HS-27A (cell line): ENCODE results near the gene XK.

ENCODE experiments used
- DNase-seq: peaks from one replicate; pipeline ENCODE4 v3.0.0-alpha.2; 2012; ENCODE audit warnings: low read depth, missing footprints

The XK gene

DNA sequence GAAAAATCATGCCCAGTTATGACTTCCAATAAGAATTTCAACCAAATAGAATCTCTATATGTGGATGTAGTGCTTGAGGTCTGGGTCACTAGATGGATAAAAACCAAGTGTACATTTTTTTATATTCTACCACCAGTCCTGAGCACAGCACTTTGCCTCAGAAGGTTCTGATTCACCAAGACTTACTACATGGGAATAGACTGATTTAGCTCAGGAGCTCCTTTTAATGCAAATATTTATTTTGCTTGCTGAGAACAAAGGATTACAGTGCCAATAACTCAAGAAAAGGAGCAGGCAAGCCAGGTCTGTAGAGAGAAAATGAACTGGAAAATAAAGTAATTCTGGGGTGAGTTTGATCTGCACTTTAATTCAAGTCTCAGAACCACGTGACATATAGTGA is 6.4 kb upstream of the XK start:
- DNase-seq, result no peak

DNA sequence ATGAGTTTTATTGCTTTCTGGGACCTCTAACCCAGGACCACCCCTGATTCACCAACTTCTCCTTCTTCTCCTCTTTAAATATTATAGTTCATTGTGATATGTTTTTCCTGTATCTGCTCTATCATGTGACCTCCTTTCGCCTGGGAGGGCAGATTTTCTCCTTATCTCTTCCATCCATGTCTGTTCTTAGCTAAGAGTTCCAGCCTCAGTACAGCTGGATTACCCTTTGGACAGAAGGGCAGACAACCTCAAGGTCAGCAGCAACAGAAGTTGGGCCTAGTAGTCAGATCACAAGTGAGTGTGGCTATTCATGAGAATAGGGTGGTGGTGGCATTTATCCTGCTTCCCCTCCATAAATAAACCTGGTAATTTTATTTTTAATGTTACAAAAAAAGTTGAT is 5.7 kb upstream of the XK start:
- no peak for DNase-seq

DNA sequence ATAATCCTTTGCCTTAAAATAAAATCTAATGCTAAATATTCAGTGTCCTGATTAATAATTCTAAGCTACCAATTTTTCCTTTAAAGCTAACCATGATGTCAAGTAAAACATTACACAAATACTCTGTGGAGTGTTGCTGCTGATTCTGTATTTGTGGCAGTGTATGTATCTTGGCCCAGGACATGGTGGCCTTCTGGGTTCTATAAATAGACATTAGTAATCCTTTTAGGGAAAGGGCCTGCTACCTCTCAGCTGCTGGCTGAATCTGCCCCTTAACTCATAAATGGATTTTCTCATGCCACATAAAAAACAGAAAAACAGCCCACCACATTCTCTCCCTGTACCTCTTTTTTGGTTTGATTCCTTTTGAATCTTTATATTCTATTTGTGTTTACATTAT is 1.2 kb upstream of the XK start:
- DNase-seq, result no peak

DNA sequence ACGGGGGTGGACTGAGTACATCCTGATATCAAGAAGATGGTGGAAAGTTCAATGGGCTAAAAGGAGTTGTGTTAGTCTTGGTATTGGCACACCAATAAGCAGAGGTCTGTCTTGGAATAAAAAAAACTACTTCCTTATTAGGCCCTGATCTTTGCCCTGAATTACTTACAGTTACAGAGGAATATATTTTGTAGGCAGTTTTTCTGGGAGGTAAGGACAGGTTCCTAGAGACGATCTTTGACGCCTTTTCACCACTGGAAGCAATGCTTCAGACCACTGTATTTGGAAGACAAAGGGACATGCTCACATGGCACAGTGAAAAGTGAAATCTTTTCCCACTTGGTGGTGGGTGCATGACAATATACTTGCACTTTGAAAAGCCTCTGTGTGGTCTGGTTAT is 618 bp upstream of the XK start:
- DNase-seq, result no peak

DNA sequence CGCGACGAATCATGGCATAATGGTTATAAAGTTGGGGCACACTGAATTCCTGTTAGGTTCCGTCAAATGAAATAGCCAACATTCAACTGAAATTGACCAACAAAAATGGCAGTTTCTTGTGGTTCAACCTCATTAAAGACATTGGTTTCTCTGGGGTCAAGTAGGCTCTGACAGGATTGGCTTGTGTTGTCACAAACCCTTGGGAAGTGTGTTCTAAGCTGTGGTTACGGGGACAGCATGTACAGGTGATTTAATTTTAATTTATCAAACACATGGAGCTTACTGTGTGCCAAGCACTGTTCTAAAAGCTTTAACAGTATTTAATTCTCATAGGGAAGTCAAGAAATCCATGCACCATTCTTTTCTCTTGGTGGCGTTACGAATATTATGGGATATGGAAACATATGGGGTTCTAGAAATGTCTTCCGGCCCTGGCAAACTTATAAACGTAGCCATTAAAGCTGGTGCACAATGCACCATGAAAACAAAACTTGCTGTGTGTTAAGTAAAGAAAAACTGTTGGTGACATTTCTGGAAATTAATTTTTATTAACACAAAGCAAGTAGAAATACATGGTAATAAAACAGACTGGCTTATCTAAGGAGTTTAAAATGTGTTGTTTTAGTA is 891 bp downstream of the XK start:
- no peak for DNase-seq

DNA sequence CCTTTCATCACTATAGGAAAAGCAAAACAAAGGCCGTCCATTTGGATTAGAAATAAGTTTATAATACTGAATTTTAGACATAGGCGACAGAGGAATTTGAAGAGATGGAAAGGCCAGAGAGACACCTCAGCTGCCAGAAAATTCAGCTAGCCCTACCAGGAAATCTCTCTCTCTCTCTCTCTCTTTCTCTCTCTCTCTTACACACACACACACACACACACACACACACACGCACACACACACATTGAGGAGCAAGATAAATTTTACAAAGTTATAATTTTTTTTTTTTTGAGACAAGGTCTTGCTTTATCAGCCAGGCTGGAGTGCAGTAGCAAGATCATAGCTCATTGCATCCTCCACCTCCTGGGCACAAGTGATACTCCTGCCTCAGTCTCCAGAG is 1.4 kb downstream of the XK start:
- DNase-seq, result no peak

DNA sequence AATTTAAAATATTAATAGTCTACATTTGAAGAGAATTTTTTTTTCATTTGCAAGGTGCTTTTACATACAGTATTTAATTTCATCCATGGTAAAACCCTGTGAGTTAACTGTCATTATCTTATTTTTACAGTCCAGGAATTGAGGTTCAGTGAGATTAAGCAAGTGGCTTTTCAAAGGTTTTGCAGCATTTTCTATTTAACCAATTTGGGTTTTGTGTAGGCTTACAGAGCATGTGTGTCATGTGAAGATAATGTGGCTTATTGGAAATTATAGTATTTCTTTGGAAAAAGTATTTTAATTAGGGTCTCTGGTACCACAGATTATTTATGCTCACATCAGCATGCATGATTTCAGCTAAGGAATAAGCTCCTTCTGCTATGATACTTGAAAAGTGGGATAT is 4.5 kb downstream of the XK start:
- DNase-seq, result no peak

DNA sequence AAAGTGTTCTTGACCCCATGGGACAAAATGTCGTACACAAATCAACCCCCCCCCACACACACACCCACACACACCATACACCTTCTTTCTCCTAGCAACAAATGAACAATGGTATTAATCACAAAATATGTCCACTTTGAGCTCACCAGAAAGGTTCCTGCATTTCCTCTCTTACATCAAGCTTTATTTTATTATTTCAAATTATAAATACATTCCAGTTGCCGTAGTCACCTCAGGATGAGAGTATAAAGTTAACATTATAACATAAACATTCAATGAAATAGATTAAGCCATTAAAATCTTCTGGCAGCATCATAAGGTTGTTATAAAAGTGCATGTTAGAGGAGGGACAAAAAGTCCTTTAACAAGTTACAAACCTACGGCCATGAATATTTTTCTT is 7.3 kb downstream of the XK start:
- DNase-seq, result no peak

DNA sequence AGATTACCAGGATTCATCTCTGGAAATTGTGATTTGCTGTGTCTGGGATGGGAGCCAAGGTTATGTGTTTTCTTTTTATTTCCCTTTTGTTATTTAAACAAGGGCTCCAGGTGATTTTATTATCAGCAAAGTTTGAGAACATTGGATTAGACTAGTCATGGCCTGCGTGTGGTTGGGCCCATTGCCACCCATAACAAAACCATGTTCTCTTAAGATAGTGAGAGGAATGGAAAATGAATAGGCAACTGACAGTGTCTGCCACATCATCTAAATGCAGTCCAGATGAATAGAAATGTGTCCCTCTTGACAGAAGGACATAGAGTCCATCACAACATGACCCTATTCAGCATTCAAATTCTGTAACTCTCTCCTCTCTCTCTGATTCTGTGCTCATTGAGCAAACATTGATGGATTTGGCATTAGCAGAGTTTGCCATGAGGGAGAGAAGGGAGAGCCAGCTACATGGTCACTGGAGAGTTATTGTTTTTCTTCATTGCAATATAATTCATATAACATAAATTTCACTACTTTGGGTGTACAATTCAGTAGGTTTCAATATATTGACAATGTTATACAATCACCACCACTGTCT is 11.7 kb downstream of the XK start:
- DNase-seq, result no peak

DNA sequence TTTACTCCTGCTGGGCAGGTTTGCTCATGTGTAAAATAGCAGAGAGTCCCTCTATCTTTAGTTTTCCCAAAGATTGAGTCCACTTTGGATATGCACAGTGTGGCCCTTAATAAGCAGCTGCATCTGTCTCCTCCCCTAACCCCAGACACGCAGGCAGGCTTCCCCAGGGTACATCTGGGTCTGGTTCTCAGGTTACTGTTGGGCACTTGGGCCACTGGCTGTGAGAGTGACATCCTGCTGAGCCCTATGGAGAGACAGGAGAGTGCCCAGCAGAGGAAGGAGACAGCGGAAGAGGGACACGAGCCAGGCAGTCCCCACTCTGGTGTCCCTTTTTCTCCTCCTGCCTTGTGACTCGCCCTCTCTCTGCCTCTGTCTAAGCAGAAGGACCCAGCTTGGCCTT is 16.0 kb downstream of the XK start:
- no peak for DNase-seq

DNA sequence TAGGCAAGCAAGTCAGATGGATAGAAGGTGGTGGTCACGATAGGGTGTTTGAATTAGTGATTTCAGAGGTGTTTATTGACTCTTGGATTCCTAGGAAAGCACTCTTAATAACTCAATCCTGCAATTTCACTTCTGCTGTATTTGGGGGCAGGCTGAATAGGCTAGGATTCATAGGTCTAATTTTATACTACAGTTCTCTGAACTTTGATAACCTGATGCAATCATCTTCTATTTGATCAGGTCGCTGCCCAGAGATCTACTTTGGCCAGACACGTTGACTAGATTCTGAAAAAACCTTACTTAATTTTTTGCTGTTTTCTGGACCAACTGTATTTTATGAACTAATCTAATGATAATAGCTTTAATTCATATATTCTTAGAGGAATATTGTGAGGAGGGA is 26.4 kb downstream of the XK start:
- no peak for DNase-seq

DNA sequence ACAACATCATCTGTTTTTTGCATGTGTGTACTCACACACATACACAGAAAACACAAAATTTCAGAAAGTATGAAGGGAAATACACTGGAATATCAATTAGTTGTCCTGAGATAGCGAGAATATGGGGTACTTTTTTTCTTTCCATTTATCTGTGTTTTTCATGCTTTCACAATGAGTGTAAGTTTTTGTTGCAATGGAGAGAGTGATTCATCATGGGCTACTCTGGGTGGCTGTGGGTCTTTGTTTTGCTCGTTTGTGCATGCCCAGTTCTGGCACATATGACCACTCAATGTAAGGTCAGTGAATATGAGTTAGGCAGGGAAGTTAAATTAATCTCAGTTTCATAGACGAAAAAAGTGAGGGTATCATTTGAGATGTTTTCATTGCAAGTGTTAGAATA is 26.9 kb downstream of the XK start:
- no peak for DNase-seq

DNA sequence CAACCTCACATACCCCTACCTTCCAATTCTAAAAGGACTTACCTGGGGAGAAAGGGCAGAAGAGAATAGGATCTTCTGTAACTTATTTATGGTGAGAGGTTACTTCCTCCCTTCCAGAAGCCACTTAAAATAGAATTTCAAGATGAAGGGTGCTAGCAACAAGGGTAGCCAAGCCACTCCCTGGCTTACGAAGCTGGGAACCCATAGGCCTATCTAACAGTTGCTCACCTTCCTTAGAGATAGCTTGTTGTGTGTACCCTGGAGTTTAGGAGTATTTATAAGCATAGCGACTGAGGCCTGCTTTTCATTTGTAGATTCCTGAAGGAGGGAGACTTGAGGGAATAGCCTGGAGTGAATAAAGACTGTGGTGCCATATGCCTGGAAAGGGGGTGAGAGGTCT is 28.9 kb downstream of the XK start:
- no peak for DNase-seq

DNA sequence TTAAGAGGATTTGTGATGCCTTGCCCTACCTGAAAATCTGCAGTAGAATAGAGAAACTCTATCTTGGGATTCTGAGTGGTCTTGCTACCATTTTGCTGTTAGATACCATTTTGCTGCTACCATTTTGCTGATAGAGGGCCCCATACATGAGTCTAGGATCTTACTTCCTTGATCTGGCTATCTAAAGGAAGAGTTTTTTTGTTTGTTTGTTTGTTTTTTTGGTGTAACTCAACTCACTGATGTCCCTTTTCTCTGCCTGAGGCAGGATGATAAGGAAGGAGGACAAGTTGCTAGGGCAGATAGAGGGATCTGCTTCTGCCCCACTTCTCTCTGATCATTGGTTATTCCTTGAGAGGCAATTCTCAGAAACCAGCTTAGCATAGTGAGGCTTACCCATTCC is 31.0 kb downstream of the XK start:
- DNase-seq, result no peak

DNA sequence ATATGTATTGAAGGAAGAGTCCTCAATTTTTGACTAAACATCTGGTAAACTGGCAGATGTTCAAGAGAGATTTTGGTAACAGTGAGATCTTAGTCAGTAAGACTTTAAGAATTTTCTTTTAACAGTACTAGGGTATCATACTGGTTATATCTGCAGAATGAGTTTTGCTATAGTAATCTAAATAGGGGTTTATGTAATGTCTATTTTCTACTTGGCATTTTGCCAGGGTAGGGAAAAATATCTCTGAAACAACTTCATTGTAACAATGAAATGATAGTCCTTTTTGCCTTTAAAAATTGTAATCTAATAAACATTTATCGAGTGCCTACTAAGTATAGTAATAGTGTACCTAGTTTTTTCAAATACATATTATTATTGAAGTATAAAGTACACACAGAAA is 32.1 kb downstream of the XK start:
- DNase-seq, result no peak

DNA sequence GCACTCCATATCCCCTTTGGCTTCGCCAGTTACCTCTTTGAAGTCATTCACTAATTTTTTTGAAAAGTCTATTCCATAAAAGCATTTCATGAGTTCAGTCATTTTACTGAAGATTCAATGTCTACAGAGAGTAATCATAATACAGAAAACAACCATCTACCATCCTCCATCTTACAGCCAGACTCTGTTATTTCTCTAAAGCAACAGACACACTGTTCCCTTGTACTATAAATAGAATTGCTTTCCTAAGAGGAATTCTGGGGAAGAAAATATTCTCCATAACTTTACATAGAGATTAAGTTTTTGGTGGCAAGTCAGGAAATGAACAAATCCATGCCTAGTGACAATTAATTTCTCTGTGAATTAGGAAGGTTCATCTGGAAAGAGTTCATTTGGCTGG is 37.0 kb downstream of the XK start:
- DNase-seq, result no peak

DNA sequence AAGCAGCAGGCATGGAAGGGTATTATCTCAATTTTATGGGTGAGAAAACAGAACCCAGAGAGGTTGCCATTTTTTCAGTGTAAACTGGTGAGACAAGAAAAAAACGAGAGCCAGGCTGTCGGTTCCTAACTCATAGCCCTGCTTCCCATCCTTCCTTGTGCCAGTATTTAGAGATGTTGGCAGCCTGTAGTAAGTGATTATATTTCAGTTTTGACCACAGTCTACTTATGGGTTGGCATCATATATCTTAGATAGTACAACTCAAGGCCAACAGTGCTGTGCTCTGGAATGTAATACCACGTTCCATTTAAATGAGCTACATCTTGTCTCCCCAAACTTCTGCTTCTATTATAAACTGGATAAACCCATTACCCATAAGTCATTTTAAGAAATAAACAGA is 40.8 kb downstream of the XK start:
- no peak for DNase-seq

DNA sequence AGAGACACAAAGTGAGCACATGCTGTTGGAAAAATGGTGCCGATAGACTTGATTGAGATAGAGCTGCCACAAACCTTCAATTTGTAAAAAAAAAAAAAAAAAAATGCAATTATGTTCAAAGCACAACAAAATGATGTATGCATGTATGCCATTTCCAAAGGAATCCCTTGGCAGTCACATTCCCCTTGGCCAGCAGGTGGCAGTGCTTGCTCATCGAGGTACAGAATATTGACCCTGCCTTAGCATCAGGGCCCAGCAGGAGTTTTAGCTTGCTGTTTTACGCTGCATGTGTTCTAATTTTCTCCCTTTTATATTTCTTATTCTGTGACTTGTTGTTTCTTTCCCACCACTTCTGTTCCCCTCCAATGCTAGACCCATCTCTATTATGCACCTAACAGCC is 59.8 kb downstream of the XK start:
- no peak for DNase-seq

DNA sequence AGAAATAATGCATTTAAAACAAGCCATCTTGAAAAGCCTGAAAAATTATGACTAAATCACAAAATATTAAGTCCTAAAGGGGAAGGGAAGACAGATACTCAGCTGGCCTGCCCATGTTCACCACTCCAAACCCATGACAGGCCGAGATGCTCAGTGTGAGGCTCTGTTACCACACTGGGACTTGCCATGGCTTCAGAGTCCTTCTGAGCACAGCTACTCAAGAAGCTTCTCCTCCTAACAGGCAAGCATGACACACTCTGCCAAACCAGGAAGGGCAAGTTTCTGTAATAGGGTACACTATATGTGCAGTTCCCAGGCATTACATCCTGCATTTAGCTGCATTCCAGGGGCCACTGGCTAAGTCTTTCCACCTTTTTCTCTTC is 60.2 kb downstream of the XK start:
- DNase-seq, result no peak

DNA sequence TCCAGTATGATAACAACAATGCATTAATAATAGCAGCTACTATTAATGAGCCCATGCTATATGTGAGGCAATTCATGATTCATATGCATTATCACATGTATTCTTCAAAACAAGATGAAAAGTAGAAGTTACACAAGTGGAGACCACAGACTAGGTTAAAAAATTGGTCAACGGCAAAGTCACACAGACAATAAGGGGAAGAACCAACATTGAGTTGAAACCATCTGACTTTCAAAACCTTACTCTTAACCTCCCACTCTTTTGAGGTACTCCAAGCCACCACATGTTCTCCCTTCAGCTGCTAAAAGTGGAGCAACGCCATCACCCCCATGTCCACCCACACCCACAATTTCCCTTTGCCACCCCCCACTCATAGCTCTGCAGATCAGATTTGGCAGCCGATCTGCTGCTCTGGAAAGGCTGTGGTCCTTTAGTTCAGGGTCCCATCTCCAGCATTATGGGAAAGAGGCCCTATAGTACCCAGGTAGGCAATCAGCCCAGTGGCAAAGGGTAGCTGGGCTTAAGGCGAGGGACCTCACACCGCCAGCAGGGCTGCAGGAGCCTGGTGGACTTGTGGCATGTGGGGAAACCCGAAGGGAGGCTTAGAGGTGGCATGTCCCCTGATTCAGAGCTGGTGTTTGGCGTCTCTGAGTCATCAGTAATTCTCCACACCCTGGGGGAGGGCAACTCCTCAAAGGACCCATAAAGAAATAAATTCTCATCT is 60.8 kb downstream of the XK start:
- DNase-seq, result no peak

DNA sequence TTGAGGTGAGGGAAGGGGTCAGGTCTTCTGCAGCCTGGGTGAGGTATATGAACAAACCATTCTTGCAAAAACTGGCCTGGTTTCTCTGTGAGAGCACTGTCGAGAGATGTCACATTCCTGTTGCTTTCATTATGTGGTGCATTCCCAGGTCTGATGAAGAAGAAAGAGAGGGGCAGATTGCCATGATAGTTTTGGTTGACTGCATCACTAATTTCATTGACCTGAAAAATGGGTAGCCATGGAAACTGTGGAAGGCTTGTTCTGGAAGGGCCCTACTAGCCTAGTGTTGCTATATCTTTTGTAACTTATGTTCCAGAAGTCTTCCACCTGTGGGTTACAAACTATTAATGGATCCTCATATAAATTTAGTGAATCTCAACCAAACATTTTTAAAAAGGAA is 61.4 kb downstream of the XK start:
- no peak for DNase-seq

DNA sequence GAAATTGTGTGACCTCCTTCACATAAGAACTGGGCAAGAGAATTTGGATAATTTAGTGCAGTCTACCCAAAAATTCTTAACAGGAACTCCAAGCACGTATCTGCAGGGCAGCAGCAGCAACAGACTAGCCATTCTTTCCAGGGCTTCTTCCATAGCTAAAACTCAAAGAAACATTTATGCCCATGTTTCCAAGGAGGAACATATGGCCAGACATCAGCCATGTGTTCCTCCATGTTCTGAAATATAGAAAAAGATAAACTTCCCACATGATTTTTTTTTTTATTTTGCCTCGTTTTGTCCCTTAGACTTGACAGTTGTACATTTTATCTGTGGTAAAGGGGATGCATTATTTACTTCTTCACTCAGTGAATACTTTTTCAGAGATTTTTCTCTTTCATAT is 66.7 kb downstream of the XK start:
- no peak for DNase-seq

DNA sequence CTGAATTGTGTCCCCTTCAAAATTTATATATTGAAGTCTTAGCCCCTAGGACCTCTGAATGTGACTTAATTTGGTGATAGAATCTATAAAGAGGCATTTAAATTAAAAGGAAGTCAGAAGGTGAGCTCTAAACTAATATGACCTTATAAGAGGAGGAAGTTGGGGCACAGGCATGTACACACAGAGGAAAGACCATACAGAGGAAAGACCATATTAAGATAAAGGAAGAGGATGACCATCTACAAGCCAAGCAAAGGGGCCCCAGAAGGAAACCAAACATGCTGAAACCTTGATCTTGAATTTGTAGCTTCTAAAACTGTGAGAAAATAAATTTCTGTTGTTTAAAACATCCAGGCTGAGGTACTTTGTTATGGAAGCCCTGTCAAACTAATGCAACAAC is 67.3 kb downstream of the XK start:
- DNase-seq, result no peak

DNA sequence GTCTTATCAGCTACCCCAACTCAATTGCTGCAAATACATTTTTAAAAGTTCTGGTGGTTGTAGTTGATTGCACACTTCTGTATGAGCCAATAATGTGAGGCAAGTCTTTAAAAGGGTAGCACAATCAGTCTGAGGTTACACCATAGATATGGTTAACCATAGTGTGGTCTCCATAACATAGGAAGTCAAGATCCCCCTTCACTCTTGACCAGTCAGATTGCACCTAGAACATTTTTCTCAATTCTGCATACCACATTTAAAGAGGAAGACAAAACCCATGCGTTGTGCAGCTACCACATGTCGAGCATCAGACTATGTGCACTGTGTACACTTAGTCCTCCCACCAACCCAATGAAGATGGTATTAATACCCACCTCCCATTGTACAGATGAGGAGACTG is 67.8 kb downstream of the XK start:
- DNase-seq, result no peak
